GM12872 (cell line): ENCODE measurements around the gene WDR90.

ENCODE experiments used
- CTCF ChIP-seq: IDR thresholded peaks from 3 replicates; pipeline ENCODE4 v1.5.1; 2011; ENCODE audit warnings: low read depth, mild to moderate bottlenecking, low read length, moderate library complexity; ENCODE audit not compliant: insufficient read depth

Gene WDR90

GRCh38 chr16:648781-649589, at the start of gene WDR90:
WDR90 (plus strand) TSS chr16:649365; CDS start chr16:649417, 52 bp downstream.
- TF ChIP-seq CTCF, result no peak

GRCh38 chr16:600781-601180, 48.4 kb upstream of the WDR90 start:
- peak; percentile 38 for TF ChIP-seq CTCF

GRCh38 chr16:603933-604332, 45.2 kb upstream of the WDR90 start:
- no peak for TF ChIP-seq CTCF

GRCh38 chr16:606656-607307, 42.4 kb upstream of the WDR90 start:
- no peak for TF ChIP-seq CTCF

GRCh38 chr16:608019-608418, 41.1 kb upstream of the WDR90 start:
- no peak for TF ChIP-seq CTCF

- TF ChIP-seq CTCF, result no peak
Observed at GRCh38 chr16:609316-609715, 39.8 kb upstream of the WDR90 start.

GRCh38 chr16:609984-610383, 39.2 kb upstream of the WDR90 start:
- TF ChIP-seq CTCF, result no peak
